NCI-H146 treated with DMSO at 0.1 percent for 48 hours (cell line): ENCODE measurements around the gene KRTAP20-3.

Experiments
- DNase-seq: peaks from one replicate; lab custom pipeline; 2025; ENCODE audit not compliant: unreplicated experiment; lab: John Stamatoyannopoulos, UW

Gene KRTAP20-3

DNA sequence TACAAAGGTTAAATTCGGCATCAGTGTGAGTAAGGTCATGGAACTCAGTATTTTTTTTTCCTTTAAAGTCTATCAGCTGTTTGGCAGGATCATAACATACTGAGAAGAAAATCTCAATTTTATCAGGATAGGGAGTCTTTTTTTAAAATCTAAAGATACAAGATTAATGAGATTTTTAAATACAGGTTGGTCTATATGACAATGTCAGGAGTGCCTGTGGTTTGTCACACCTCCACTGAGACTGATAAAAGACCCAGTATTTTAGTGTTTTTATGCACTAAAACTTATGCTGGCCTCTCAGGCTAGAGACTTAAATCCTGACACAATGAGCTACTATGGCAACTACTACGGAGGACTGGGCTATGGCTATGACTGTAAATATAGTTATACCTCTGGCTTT, at the start of gene KRTAP20-3:
TSS of gene KRTAP20-3 (plus strand) at position 301 of the 400 bp plus-strand sequence.
- DNase-seq = no peak

DNA sequence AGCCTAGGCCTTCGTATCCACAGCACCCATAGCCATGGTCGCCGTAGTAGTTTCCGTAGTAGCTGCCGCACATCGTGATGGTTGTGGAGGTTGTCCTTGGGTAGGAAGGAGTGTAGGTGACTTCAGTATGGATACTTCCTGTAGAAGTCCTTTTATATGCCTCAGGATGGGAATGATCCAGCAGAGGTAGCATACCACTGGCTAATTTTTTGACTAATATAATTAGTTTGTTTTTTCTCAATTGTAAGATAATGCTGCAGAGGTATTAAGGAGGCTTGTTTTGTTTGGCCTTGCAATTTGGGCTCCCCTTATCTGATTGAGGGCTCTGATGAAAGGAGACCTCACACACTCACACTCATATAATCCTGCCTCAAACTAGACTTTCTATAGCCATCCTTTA, 43.9 kb upstream of the KRTAP20-3 start, which contains the start of gene KRTAP6-2:
TSS of gene KRTAP6-2 (minus strand) at position 101 of the 400 bp plus-strand sequence. CDS start at position 73, 28 bp downstream.
- no peak for DNase-seq

DNA sequence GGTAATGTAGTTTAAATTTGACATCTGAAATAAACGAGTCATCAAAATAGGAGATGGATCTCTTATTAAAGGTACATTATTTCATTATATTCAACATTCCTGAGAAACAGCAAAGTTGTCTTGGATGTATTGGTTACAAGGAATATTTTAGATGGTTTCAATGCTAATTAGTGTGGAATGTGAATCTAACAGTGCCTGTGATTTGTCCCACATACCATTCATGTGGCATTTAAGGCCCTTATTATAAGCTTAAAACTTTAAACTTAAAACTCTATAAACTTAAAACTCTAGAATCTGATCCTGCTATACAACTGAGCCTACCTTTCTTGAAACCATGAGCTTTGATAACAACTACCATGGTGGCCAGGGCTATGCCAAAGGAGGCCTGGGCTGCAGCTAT, 41.9 kb upstream of the KRTAP20-3 start, which contains the start of gene KRTAP22-1:
TSS of gene KRTAP22-1 (plus strand) at position 301 of the 400 bp plus-strand sequence.
- DNase-seq = no peak

DNA sequence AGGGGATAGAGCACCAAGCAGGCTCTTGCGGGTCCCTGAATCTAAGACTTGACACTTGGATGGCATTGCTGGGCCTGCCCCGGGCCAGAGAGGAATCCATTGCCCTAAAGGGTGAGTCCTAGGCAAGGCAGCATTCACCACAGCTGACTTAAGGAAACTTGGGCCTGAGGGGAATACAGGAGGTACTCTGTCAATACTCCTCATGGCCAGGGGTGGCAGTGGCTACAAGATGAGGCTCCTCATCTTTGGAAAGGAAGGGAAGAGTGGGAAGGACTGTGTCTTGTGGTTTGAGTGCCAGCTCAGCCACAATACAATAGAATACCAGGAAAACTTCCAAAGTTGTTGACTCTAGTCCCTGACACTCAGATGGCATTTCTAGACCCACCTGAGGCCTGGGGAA, 36.7 kb upstream of the KRTAP20-3 start:
- no peak for DNase-seq

DNA sequence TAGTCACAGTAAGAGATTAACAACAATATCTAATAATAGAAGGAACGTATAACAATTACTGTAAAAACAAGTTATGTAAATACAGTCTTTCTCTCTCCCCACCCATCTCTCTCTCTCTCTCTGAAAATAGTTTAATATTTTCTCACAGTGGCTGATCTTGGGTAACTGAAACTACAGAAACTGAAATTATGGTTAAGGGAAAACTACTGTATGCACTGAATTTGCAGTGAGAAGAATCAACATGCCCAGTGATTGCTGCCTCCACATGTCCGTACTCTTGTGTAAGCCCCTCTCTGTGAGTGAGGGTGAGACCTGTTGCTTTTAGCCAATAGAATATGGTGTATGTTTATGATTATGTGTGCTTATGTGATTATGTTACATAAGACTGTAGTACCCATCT, 30.5 kb upstream of the KRTAP20-3 start:
- no peak for DNase-seq

DNA sequence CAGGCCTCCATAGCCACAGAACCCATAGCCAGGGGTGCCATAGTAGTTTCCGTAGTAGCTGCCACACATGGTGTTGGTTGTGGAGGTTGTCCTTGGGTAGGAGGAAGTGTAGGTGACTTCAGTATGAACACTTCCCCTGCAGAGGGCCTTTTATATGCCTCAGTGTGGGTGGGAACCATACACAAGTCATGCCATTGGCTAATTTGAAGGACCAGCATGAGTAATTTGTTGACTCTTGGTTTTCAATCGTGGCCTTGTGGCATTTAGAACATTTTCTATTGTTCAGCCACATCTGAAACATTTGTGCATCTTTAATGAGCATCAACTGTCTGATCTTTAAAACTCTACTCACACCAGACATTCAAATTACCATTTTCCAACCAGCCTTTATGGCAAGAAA, 28.8 kb upstream of the KRTAP20-3 start, which contains the start of gene KRTAP6-1:
TSS of gene KRTAP6-1 (minus strand) at position 95 of the 400 bp plus-strand sequence. CDS start at position 69, 26 bp downstream.
- no peak for DNase-seq

DNA sequence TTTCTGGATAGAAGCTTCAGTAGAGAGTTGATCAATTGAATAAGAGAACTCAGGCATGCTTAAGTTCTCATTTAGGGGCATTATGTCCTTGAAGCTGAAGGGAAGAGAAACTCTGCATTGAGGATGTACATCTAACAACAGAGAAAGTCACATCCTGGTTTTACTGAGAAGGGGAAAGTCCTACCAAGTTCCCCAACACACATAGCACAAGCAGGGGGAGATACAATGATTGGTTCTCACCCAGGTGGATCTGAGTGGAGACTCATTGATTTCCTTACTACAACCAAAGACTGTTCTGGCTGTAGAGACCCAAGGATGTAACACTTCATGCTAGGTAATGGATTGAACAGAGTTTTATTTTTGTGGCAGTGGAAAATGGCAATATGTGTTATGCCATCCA, 27.5 kb upstream of the KRTAP20-3 start:
- no peak for DNase-seq

DNA sequence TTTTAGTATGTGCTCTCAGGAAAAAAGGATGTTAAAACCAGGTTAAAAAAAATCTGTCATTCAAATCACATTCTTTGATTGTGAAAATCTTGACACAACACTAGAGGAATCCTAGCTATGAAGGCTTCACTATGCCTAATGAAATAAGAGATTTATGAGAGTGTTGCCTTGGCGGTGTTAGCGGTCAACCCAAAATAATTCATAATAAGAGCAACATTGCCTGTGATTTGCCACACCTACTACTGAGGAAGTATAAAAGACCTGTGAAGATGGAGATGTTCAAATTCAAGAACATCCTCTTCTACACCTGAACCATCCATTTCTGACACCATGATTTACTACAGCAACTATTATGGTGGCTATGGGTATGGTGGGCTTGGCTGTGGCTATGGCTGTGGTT, 26.5 kb upstream of the KRTAP20-3 start, which contains the start of gene KRTAP20-1:
TSS of gene KRTAP20-1 (plus strand) at position 301 of the 400 bp plus-strand sequence. CDS start at position 331, 30 bp downstream.
- DNase-seq = no peak

DNA sequence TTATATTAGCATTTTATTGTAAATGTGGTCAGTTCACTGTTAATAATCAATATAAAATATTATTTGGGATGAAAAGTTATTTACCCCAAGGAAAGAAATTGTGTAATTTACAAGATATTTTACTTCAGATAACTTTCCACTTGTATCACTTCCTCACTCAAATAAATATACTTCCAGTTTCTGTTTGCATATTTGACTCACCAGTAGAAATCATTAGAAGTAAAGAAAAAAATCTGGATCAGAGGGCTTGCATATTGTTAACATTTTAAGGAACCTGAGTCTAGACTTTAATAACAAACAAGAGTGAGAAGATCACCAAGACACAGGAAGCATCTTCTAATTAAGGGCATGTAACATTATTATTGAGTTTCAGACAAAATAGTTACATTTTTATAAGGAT, 22.6 kb upstream of the KRTAP20-3 start:
- no peak for DNase-seq

DNA sequence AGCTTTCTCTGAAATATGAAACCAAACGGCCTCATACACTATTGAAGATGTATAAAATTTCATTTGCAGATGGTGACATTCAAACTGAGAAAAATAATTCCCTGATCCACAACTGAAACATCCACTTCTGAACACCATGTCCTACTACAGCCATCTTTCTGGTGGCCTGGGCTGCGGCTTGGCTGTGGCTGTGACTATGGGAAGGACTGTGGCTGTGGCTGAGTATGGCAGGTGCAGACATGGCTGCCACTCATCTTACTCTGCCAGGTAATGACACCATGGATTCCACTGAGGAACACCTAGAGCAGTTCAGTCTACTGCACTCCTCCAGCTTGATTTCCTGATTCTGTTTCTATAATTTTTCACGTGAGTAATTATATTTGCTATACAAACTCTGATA, 22.1 kb upstream of the KRTAP20-3 start, which contains the start of gene KRTAP20-4:
TSS of gene KRTAP20-4 (plus strand) at position 106 of the 400 bp plus-strand sequence.
- DNase-seq = no peak

DNA sequence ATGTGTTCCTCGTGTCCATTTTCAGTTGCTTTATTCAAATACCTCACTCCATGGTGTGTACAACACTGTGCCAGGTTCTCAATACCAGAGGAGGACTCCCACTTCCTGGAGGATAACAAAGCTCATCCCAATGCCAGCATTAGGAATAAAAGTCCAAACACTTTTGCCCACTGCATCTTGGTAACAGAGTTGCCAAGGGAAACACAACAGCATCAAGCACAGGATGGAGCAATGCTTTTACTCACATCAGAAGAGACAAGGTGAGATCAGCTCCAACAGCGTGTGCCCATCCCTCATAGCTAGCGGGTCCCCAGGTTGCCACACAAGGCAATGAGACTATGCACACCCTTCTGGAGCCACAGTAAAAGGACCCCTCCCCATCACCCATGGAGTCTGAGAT, 19.3 kb upstream of the KRTAP20-3 start:
- DNase-seq = no peak

DNA sequence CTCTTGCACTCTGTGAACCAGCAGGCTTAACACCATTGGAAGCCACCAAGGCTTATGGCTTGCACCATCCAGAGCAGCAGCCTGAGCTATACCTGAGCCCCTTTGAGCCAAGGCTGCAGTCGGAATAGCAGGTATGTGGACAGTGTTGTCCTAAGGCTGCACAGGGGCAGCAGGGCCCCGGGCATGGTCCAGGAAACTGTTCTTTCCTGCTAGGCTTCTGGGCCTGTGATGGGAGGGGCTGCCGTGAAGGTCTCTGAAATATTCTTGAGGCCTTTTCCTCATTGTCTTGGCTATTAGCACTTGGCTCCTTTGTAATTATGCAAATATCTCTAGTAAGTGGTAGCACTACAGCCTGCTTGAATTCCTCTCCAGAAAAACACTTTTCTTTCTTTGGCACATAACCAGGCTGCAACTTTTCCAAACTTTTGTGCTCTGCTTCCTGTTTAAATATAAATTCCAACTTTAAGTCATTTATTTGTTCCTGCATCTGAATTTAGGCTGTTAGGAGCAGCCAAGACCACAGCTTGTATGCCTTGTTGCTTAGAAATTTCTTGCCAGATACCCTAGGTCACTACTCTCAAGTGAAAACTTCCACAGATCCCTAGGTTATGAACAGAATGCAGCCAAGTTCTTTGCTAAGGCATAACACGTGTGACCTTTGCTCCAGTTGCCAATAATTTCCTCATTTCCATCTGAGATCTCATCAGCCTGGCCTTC, 17.1 kb upstream of the KRTAP20-3 start:
- DNase-seq = no peak

DNA sequence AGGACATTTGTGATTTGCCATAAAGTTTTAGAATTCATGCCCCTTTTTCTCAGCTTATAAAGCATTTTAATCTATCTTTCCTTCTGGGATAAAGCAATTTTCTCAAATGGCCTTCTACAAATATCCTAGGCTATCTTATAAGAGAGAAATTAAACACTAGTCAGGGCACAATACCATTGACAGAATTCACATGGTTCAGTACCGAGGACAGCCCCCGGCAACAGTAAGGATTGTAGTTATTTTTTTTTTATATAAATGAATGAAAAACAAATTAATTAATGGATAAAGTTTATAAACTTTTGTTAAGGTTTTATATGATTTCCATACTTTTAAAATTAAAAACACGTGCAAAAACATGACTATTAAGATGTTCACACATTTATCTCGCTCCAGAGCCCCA, 14.6 kb upstream of the KRTAP20-3 start:
- DNase-seq = no peak

DNA sequence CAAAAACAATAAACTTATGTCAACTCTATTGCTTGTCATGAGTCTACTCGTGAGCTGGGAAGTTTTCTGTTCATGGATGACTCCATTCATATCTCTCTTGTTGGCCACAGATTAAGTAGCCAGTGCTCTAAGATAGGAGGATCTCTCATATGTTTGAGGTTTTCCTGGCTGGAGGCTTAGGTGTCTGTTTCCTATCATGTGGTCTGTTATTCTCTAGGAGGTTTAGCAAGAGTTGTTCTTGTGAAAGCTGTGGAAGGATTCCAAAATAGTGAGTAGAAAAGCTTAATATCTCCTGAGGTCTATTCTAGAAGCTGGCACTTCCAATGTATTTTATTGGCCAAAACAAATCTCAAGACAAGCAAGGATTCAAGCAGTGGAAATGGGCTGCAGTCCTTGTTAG, 13.5 kb upstream of the KRTAP20-3 start:
- DNase-seq = no peak

DNA sequence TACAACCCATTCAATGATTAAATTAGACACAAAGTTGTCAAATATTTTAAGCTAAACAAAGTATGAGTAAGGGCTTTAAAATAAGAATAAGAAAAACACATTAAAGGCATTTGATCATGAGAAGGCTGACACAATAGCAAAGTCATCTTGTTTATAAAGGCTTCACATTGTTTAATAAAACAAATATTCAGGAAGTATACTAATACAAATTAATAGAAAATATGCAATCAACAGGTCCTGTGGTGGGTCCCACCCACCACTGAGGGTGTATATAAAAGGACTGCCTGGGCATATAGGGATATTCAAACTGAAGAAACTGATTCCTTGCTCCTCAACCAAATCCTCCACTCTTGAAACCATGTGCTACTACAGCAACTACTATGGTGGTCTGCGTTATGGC, 7.8 kb upstream of the KRTAP20-3 start, which contains the start of gene KRTAP20-2:
TSS of gene KRTAP20-2 (plus strand) at position 301 of the 400 bp plus-strand sequence. CDS start at position 359, 58 bp downstream.
- no peak for DNase-seq

DNA sequence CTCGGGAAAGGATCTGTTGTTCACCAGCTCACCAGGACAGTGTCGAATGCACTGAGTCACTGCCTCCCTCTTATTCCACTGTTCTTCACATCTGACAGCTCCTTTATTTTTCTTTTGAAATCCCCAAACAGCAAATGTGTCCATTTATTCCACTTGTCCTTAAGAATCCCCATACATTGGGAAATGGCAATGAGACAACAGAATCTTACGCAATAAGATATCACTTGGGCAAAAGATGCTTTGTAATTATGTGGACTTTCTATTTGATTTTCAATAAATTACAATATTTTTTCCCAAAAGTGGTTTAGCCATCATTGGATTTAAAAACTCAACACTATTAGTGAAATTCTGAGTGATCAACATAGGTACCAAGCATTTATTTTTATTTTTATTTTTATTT, 4.0 kb upstream of the KRTAP20-3 start:
- no peak for DNase-seq

DNA sequence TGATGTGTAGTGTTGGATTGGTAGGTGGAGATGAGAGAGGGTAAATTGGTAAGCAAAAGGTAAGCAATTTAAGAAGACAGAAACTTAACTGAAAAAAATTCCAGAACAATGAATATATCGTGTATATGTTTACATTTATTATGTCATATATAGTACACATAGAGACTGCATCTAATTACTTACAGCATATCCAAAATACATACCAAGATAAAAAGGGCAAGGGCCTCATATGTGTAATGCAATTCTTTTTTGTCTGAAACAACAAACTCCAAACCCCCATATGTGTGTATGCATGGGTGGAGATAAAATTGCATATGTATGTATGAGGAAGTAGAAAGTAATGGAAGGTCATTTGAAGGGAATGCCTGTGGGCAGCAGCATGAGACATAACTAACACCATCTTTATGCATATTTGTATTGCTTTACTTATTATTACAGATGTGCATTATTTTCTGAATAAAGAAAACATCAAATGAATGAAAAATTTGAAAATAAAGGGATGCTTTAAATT, 4.3 kb downstream of the KRTAP20-3 start:
- DNase-seq = no peak

DNA sequence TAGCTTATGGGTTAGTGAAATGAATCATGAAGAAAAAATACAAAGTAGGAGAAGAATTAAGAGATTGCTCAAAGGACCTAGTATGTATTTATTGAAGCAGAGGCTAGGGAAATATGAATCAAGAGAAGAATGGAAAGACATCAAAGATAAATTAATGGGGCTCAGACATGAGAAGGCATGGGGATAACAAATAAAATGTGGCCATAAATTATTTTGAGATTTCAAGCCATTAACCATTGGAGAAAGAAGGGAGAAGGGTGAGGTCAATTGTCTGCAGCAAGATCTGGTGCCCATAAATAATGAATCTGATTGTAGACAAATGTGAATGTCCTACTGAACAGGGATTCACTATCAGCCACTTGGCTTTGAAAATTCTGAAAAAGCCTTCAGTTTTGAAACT, 10.2 kb downstream of the KRTAP20-3 start:
- no peak for DNase-seq

DNA sequence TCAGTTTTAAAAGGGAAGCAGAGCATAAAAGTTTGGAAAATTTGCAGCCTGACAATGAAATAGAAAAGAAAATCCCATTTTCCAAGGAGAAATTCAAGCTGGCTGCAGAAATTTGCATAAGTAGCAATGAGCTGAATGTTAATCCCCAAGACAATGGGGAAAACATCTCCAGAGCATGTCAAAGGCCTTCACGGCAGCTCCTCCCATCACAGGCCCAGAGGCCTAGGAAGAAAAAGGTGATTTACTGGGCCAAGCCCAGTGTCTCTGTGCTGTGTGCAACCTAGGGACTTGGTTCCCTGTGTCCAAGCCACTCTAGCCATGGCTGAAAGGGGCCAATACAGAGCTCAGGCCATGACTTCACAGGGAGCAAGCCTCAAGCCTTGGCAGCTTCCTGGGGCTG, 26.1 kb downstream of the KRTAP20-3 start:
- no peak for DNase-seq

DNA sequence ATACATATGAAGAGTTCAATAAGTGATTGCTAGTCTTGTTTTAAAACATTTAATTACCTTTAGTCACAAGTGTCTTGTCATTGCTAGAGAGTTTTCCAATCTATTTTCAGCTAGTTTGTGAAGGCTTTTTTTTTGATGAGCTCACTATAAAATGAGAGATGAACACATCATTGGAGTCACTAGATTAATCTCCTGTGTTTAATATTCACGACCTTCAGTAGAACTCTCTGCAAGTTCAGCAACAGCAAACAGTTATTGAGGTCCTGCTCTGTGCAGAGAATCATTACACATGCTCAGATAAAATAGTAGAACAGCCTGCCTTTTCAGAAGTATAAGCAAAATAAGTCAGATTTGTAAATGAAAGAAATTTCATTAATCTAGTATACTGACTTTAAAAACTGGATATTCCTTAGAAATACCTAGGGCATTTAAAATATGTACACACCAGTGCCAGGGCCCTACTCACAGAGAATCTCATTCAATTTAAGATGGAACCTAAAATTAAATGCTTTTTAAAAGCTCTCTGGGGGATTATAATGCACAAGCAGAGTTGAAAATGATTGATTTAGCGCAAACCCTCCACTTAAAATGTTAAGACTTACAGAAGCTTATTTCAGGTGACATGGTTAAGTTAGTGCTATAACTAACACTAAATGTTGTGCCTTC, 30.5 kb downstream of the KRTAP20-3 start:
- no peak for DNase-seq

DNA sequence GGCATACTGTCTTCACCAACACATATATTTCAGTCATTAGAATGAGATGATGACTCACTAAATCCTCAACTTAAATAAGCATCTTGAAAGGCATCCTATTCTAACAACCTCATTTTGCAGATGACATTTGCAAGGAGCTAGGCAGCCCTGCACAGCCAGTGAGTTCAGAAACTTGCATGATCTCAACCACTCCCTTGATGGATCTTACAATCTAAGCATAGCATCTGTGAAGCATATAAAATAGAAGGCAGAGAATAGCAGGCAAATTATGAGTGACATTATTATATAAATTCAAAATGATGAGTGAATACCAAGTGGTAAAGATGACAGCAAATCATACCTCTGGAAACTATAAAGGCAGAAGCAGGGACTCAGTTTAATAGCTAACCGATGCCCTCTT, 31.6 kb downstream of the KRTAP20-3 start:
- DNase-seq = no peak

DNA sequence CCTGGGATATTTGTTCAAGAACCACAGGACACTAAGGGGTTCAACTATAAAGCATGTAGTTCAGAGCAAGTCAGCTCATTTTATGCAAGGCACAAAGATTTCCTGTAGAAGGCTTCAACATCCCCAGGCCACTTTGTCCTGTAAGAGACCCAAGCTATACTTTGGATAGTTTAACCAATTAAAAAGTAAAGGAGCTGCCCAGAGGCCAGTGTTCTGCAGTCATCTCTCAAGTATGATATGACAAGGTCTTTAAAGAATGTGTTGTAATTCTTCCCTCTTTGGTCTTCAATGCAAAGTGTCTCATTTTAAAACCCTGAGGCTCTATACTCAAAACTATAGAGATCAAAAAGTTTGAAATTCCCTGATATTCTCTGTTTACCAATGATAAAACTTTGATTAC, 34.1 kb downstream of the KRTAP20-3 start:
- no peak for DNase-seq
